Brain pericyte (primary cell): ENCODE results near the gene EPB41L5.
"Not testable (repeated sequence)": the region's sequence is repeated elsewhere in the genome, so short reads cannot be mapped to it uniquely, and the experiment has no call there.

ENCODE experiments used
- DNase-seq: peaks from one replicate; pipeline ENCODE4 v3.0.0-alpha.2; 2012; ENCODE audit warnings: low read depth, low spot score

The EPB41L5 gene

GRCh38 chr2:120029672-120030640 is 17.1 kb downstream of the EPB41L5 start:
- no peak for DNase-seq

GRCh38 chr2:120032297-120032696 is 19.4 kb downstream of the EPB41L5 start:
- DNase-seq: no peak

GRCh38 chr2:120034027-120034426 is 21.1 kb downstream of the EPB41L5 start:
- no peak for DNase-seq

GRCh38 chr2:120034621-120035020 is 21.7 kb downstream of the EPB41L5 start:
- DNase-seq: no peak

GRCh38 chr2:120036145-120036544 is 23.3 kb downstream of the EPB41L5 start:
- DNase-seq: no peak

- no peak for DNase-seq
Measured at GRCh38 chr2:120037995-120038541, 25.2 kb downstream of the EPB41L5 start.

- no peak for DNase-seq
Measured at GRCh38 chr2:120042359-120042758, 29.5 kb downstream of the EPB41L5 start.

GRCh38 chr2:120044336-120044735 is 31.5 kb downstream of the EPB41L5 start:
- no peak for DNase-seq

- DNase-seq: not testable (repeated sequence)
Measured at GRCh38 chr2:120045775-120046174, 32.9 kb downstream of the EPB41L5 start.

- not testable (repeated sequence) for DNase-seq
Measured at GRCh38 chr2:120046252-120046651, 33.4 kb downstream of the EPB41L5 start.

- no peak for DNase-seq
Measured at GRCh38 chr2:120052597-120052996, 39.7 kb downstream of the EPB41L5 start.

GRCh38 chr2:120053891-120054290 is 41.0 kb downstream of the EPB41L5 start:
- DNase-seq: no peak

GRCh38 chr2:120059483-120059882 is 46.6 kb downstream of the EPB41L5 start:
- no peak for DNase-seq

- no peak for DNase-seq
Measured at GRCh38 chr2:120060088-120060623, 47.3 kb downstream of the EPB41L5 start.

GRCh38 chr2:120064664-120065063 is 51.8 kb downstream of the EPB41L5 start:
- DNase-seq: peak; percentile 3

- DNase-seq: peak; percentile 47
Measured at GRCh38 chr2:120066800-120067547, 54.1 kb downstream of the EPB41L5 start.

- not testable (repeated sequence) for DNase-seq
Measured at GRCh38 chr2:120068040-120068658, 55.3 kb downstream of the EPB41L5 start.

GRCh38 chr2:120075545-120075944 is 62.7 kb downstream of the EPB41L5 start:
- no peak for DNase-seq

GRCh38 chr2:120077896-120078295 is 65.0 kb downstream of the EPB41L5 start:
- DNase-seq: no peak

- no peak for DNase-seq
Measured at GRCh38 chr2:120079647-120080046, 66.8 kb downstream of the EPB41L5 start.

GRCh38 chr2:120091436-120091835 is 78.6 kb downstream of the EPB41L5 start:
- DNase-seq: no peak
